OCI-LY3 (cell line): Measurements from ENCODE around the gene PAK5.

Experiments used
- CTCF ChIP-seq: fragments of 200-600, 300-600 bp; sonication (generic); IDR thresholded peaks from 2 replicates; pipeline ENCODE4 v1.5.1; 2014; ENCODE audit warnings: antibody characterized with exemption, low read length, low read depth
- EZH2phosphoT487 ChIP-seq: fragments of 200-600 bp; shearing (Covaris generic); IDR thresholded peaks from 2 replicates; pipeline ENCODE4 v1.6.1; 2018; ENCODE audit warnings: antibody characterized with exemption, mixed run types, low read depth

GRCh38 chr20:9518576-9519175 is 320.2 kb downstream of the PAK5 start:
- TF ChIP-seq CTCF (no peak), EZH2phosphoT487 (no peak)
